HepG2 (cell line): ENCODE data around the gene SRBD1. TPM values are rescaled to one million over a fixed set of nuclear protein-coding genes. Genes with fewer than 3 reads are reported as not detected.

ENCODE experiments used
- ARID3A ChIP-seq: IDR thresholded peaks from 2 replicates; pipeline ENCODE4 v1.6.1; 2012; ENCODE audit warnings: low read depth, low read length, improper control_type of control experiment
- ARID4A ChIP-seq: sonication (generic); formaldehyde crosslinking; IDR thresholded peaks from 2 replicates; pipeline ENCODE4 v1.5.0; 2020; ENCODE audit warnings: mild to moderate bottlenecking, missing genetic modification reagents, borderline replicate concordance
- CHD2 ChIP-seq: IDR thresholded peaks from 2 replicates; pipeline ENCODE4 v1.6.1; 2011; ENCODE audit warnings: low read depth, low read length, improper control_type of control experiment
- FOXK1 ChIP-seq: sonication (generic); formaldehyde crosslinking; IDR thresholded peaks from 2 replicates; pipeline ENCODE4 v1.4.0; 2020; ENCODE audit warnings: low read depth, missing genetic modification reagents, borderline replicate concordance
- HDAC6 ChIP-seq: fragments of 200-600 bp; sonication (generic); IDR thresholded peaks from 2 replicates; pipeline ENCODE4 v1.7.0; 2017; ENCODE audit warnings: mild to moderate bottlenecking, antibody characterized with exemption, low read length, low read depth
- HES4 ChIP-seq: sonication (generic); formaldehyde crosslinking; IDR thresholded peaks from 2 replicates; pipeline ENCODE4 v1.9.0; 2021; ENCODE audit warnings: mild to moderate bottlenecking, missing genetic modification reagents, borderline replicate concordance
- IRF1 ChIP-seq: sonication (generic); formaldehyde crosslinking; IDR thresholded peaks from 2 replicates; pipeline ENCODE4 v1.4.0; 2020; ENCODE audit warnings: low read depth, mild to moderate bottlenecking, missing genetic modification reagents
- POLR2A ChIP-seq, 2 experiments: IDR thresholded peaks; 2 replicates each; pipeline ENCODE4 v1.6.1; 2011; ENCODE audit warnings: low read depth in 2 of 2, low read length in 2 of 2, mild to moderate bottlenecking in 1 of 2, moderate library complexity in 1 of 2; ENCODE audit not compliant: insufficient read depth in 1 of 2
- RFX3 ChIP-seq: IDR thresholded peaks from 2 replicates; pipeline ENCODE4 v1.6.1; 2016; ENCODE audit warnings: missing biosample characterization, missing genetic modification reagents
- SALL1 ChIP-seq: sonication (generic); formaldehyde crosslinking; IDR thresholded peaks from 2 replicates; pipeline ENCODE4 v1.8.0; 2022; ENCODE audit warnings: mild to moderate bottlenecking, missing genetic modification reagents
- ZC3H13 ChIP-seq: sonication (generic); formaldehyde crosslinking; IDR thresholded peaks from 2 replicates; pipeline ENCODE4 v1.8.1; 2023; ENCODE audit warnings: mild to moderate bottlenecking, missing genetic modification reagents, moderate library complexity
- ZNF605 ChIP-seq: sonication (generic); formaldehyde crosslinking; IDR thresholded peaks from 2 replicates; pipeline ENCODE4 v1.8.0; 2022; ENCODE audit warnings: mild to moderate bottlenecking, missing genetic modification reagents
- ZNF609 ChIP-seq: sonication (generic); formaldehyde crosslinking; IDR thresholded peaks from 2 replicates; pipeline ENCODE4 v1.4.0; 2020; ENCODE audit warnings: mild to moderate bottlenecking, missing genetic modification reagents, borderline replicate concordance
- ZNF674 ChIP-seq: sonication (generic); formaldehyde crosslinking; IDR thresholded peaks from 2 replicates; pipeline ENCODE4 v1.5.0; 2020; ENCODE audit warnings: low read depth, mild to moderate bottlenecking, missing genetic modification reagents
- ZNF839 ChIP-seq: sonication (generic); formaldehyde crosslinking; IDR thresholded peaks from 2 replicates; pipeline ENCODE4 v1.4.0; 2020; ENCODE audit warnings: missing genetic modification reagents, mild to moderate bottlenecking, borderline replicate concordance
- ZNF883 ChIP-seq: sonication (generic); formaldehyde crosslinking; IDR thresholded peaks from 2 replicates; pipeline ENCODE4 v1.5.1; 2020; ENCODE audit warnings: mild to moderate bottlenecking, missing genetic modification reagents; ENCODE audit errors: not compliant biosample characterization
- polyA plus RNA-seq, 8 experiments: library from polyadenylated mRNA; depleted of rRNA in 3 of 8; stranded (reverse) in 7 of 8; unstranded in 1 of 8; fragments of >200 nt; fragmentation: Illumina TruSeq in 4 of 8; extraction: Trizol in 4 of 8; gene quantifications; 2 replicates each; pipeline versions ENCODE4 v1.2.1 to v1.2.3, GENCODE V29; 2011 to 2016; ENCODE audit warnings: low read depth in 4 of 8, missing spikeins in 1 of 8, mixed read lengths in 1 of 8; ENCODE audit not compliant: insufficient read depth in 1 of 8
- total RNA-seq, 5 experiments: library from RNA; depleted of rRNA; stranded (reverse); fragments of >200 nt; fragmentation: Illumina TruSeq; extraction: Trizol; gene quantifications; 2 replicates each; pipeline ENCODE4 v1.2.3, GENCODE V29; 2016; ENCODE audit warnings: low read depth in 1 of 5

The SRBD1 gene
- total and polyA plus RNA-seq, 2 of the 13 experiments (the other 11 are each of a cell fraction or from before 2014, with no cell fraction given) = 3.2 to 23.9 TPM

GRCh38 chr2:45611020-45611859 lies at the start of gene SRBD1 (continued):
- TF ChIP-seq ZNF609 = no peak; the same call in 1 of the 2 replicates
- peak; percentile 84 to 96 for TF ChIP-seq POLR2A (IDR thresholded peaks at IDR 0.05; ENCODE audit: insufficient read depth in 1 of 2, low read depth in 2 of 2, low read length in 2 of 2)
- no peak for TF ChIP-seq ZNF674 (CRISPR knock-in tag)
- TF ChIP-seq ZNF839 (CRISPR knock-in tag) = no peak
- peak; percentile 85; the same call in 1 of the 2 replicates for TF ChIP-seq FOXK1 (CRISPR knock-in tag)
- TF ChIP-seq ZNF883 (CRISPR knock-in tag) = peak; percentile 20
- TF ChIP-seq SALL1 (CRISPR knock-in tag) = peak; percentile 84
- TF ChIP-seq ZC3H13 (CRISPR knock-in tag) = 0 out of 2 replicates have a peak, but pooled peaks have one; percentile 34
- TF ChIP-seq RFX3 (CRISPR knock-in tag) = no peak
- no peak for TF ChIP-seq HDAC6
- TF ChIP-seq IRF1 (CRISPR knock-in tag) = no peak
- no peak for TF ChIP-seq CHD2
- no peak for TF ChIP-seq ARID3A
- peak; percentile 83; the same call in 1 of the 2 replicates for TF ChIP-seq ARID4A (CRISPR knock-in tag)
- peak; percentile 52; the same call in 1 of the 2 replicates for TF ChIP-seq HES4 (CRISPR knock-in tag)
- TF ChIP-seq ZNF605 (CRISPR knock-in tag) = peak; percentile 57; the same call in 1 of the 2 replicates
